Activated T-helper 2 cell treated with anti-CD3 and anti-CD28 coated beads, Interferon-gamma antibody, Interleukin-2, Interleukin-4, amounts not matched to agents 10 μg/mL and 5 μg/mL and 100 μg/mL, durations not matched to agents 14 hours and 24 hours and 36 hours (primary cell): ENCODE measurements around the gene C10orf95. TPM values are rescaled to one million over a fixed set of nuclear protein-coding genes. Genes with fewer than 3 reads are reported as not detected.
A peak's percentile ranks its signal among the peaks of the same experiment; 100 is the strongest.
"Not testable (repeated sequence)": the region's sequence is repeated elsewhere in the genome, so short reads cannot be mapped to it uniquely, and the experiment has no call there.

Experiments used
- DNase-seq: peaks from one replicate; pipeline ENCODE4 v3.0.0; 2021; ENCODE audit warnings: low spot score
- H3K27ac Mint-ChIP-seq: one replicate; pipeline ENCODE4 v1.8.0; 2021; ENCODE audit warnings: mixed read lengths
- H3K27me3 Mint-ChIP-seq: one replicate; pipeline ENCODE4 v1.8.0; 2021; ENCODE audit warnings: low read depth, mixed read lengths
- H3K36me3 Mint-ChIP-seq: one replicate; pipeline ENCODE4 v1.8.0; 2021; ENCODE audit warnings: low read depth, mixed read lengths
- H3K4me1 Mint-ChIP-seq: one replicate; pipeline ENCODE4 v1.8.0; 2021; ENCODE audit warnings: low read depth, mixed read lengths
- H3K4me3 Mint-ChIP-seq: one replicate; pipeline ENCODE4 v1.8.0; 2021; ENCODE audit warnings: low read depth, mild to moderate bottlenecking, moderate library complexity, mixed read lengths
- H3K9me3 Mint-ChIP-seq: one replicate; pipeline ENCODE4 v1.8.0; 2021; ENCODE audit warnings: mixed read lengths
- intact Hi-C: fragments of 100-400 bp; cut with micrococcal nuclease; formaldehyde crosslinking; loops from one replicate; pipeline ENCODE4 v1.15.1; 2023
- total RNA-seq: library from RNA; stranded (reverse); gene quantifications from 2 replicates; pipeline ENCODE4 v1.2.3, GENCODE V29; 2022

The C10orf95 gene
- 0.32 TPM in 1 of 2 replicates, not detected in the other for total RNA-seq

GRCh38 chr10:102451105-102451969 is at the start of gene C10orf95:
Gene C10orf95 (minus strand): TSS chr10:102451543. CDS start chr10:102451093, 450 bp downstream.
- intact Hi-C loops, result no loop called here
- Mint-ChIP-seq H3K36me3 (peaks cover 26% of the 10 kb centered on the region), H3K27me3 (no peaks in the 10 kb centered on the region), H3K27ac (peak within 1 kb of the TSS; percentile 80), H3K9me3 (no peaks in the 10 kb centered on the region), H3K4me3 (peak within 1 kb of the TSS; percentile 86), H3K4me1 (peaks cover 23% of the 10 kb centered on the region)
- no peak for DNase-seq

- DNase-seq, H3K27me3 Mint-ChIP-seq, H3K27ac Mint-ChIP-seq, H3K9me3 Mint-ChIP-seq, H3K4me3 Mint-ChIP-seq, intact Hi-C loops: not testable (repeated sequence)
- H3K36me3 Mint-ChIP-seq, result peaks cover 13% of the 10 kb centered on the region
- peaks cover 19% of the 10 kb centered on the region for H3K4me1 Mint-ChIP-seq
Measured at GRCh38 chr10:102500686-102501085, 49.3 kb upstream of the C10orf95 start.

GRCh38 chr10:102499356-102499755 is 48.0 kb upstream of the C10orf95 start:
- H3K4me1 Mint-ChIP-seq, result peaks cover 10% of the 10 kb centered on the region
- H3K36me3 Mint-ChIP-seq, result peaks cover 3% of the 10 kb centered on the region
- no peaks in the 10 kb centered on the region for H3K9me3 Mint-ChIP-seq
- H3K27ac Mint-ChIP-seq, result no peak overlapping the region
- H3K27me3 Mint-ChIP-seq, result no peaks in the 10 kb centered on the region
- no peak overlapping the region for H3K4me3 Mint-ChIP-seq
- DNase-seq, result no peak
- intact Hi-C loops, result no loop called here

- H3K9me3 Mint-ChIP-seq, result no peaks in the 10 kb centered on the region
- intact Hi-C loops, result no loop called here
- H3K27me3 Mint-ChIP-seq, result no peaks in the 10 kb centered on the region
Measured at GRCh38 chr10:102497545-102497944, 46.2 kb upstream of the C10orf95 start.

GRCh38 chr10:102493771-102494170 is 42.4 kb upstream of the C10orf95 start:
- Mint-ChIP-seq H3K36me3 (peaks cover 11% of the 10 kb centered on the region), H3K4me1 (peaks cover 6% of the 10 kb centered on the region)
- intact Hi-C loops, result no loop called here

More at GRCh38 chr10:102497545-102497944, 46.2 kb upstream of the C10orf95 start:
- peaks cover 13% of the 10 kb centered on the region for H3K4me1 Mint-ChIP-seq
- H3K36me3 Mint-ChIP-seq, result peaks cover 3% of the 10 kb centered on the region
- H3K4me3 Mint-ChIP-seq, result no peak overlapping the region
- H3K27ac Mint-ChIP-seq, result no peak overlapping the region
- DNase-seq, result no peak

GRCh38 chr10:102492983-102493382 is 41.6 kb upstream of the C10orf95 start:
- Mint-ChIP-seq H3K36me3 (peaks cover 15% of the 10 kb centered on the region), H3K27ac (no peak overlapping the region)
- intact Hi-C loops, result no loop called here

More at GRCh38 chr10:102493771-102494170, 42.4 kb upstream of the C10orf95 start:
- Mint-ChIP-seq H3K27me3 (no peaks in the 10 kb centered on the region), H3K27ac (no peak overlapping the region), H3K9me3 (no peaks in the 10 kb centered on the region), H3K4me3 (no peak overlapping the region)
- DNase-seq, result no peak

GRCh38 chr10:102492344-102492939 is 41.1 kb upstream of the C10orf95 start:
- Mint-ChIP-seq H3K4me3 (no peak overlapping the region), H3K4me1 (peaks cover 3% of the 10 kb centered on the region), H3K36me3 (peaks cover 18% of the 10 kb centered on the region), H3K27ac (no peak overlapping the region), H3K9me3 (no peaks in the 10 kb centered on the region), H3K27me3 (no peaks in the 10 kb centered on the region)
- intact Hi-C loops, result no loop called here
- no peak for DNase-seq

More at GRCh38 chr10:102492983-102493382, 41.6 kb upstream of the C10orf95 start:
- Mint-ChIP-seq H3K27me3 (no peaks in the 10 kb centered on the region), H3K4me1 (peaks cover 3% of the 10 kb centered on the region), H3K9me3 (no peaks in the 10 kb centered on the region), H3K4me3 (no peak overlapping the region)
- DNase-seq, result no peak

GRCh38 chr10:102491136-102491535 is 39.8 kb upstream of the C10orf95 start:
- intact Hi-C loops, result no loop called here
- Mint-ChIP-seq H3K27ac (no peak overlapping the region), H3K36me3 (peaks cover 24% of the 10 kb centered on the region)

GRCh38 chr10:102485093-102485784 is 33.9 kb upstream of the C10orf95 start:
- no peak overlapping the region for H3K27ac Mint-ChIP-seq
- no peaks in the 10 kb centered on the region for H3K9me3 Mint-ChIP-seq
- intact Hi-C loops, result no loop called here
- no peak overlapping the region for H3K4me3 Mint-ChIP-seq
- H3K4me1 Mint-ChIP-seq, result no peaks in the 10 kb centered on the region
- H3K36me3 Mint-ChIP-seq, result peaks cover 66% of the 10 kb centered on the region
- no peaks in the 10 kb centered on the region for H3K27me3 Mint-ChIP-seq
- no peak for DNase-seq

More at GRCh38 chr10:102491136-102491535, 39.8 kb upstream of the C10orf95 start:
- Mint-ChIP-seq H3K9me3 (no peaks in the 10 kb centered on the region), H3K27me3 (no peaks in the 10 kb centered on the region), H3K4me1 (peaks cover 3% of the 10 kb centered on the region), H3K4me3 (no peak overlapping the region)
- no peak for DNase-seq

GRCh38 chr10:102484021-102484420 is 32.7 kb upstream of the C10orf95 start:
- H3K27ac Mint-ChIP-seq, result no peak overlapping the region
- H3K4me3 Mint-ChIP-seq, result no peak overlapping the region
- H3K27me3 Mint-ChIP-seq, result no peaks in the 10 kb centered on the region
- peaks cover 3% of the 10 kb centered on the region for H3K4me1 Mint-ChIP-seq
- no peaks in the 10 kb centered on the region for H3K9me3 Mint-ChIP-seq
- intact Hi-C loops, result no loop called here
- no peak for DNase-seq
- H3K36me3 Mint-ChIP-seq, result peaks cover 73% of the 10 kb centered on the region

- Mint-ChIP-seq H3K4me3 (no peak overlapping the region), H3K27me3 (no peaks in the 10 kb centered on the region), H3K36me3 (peaks cover 54% of the 10 kb centered on the region), H3K27ac (no peak overlapping the region), H3K9me3 (no peaks in the 10 kb centered on the region), H3K4me1 (peaks cover 6% of the 10 kb centered on the region)
- DNase-seq, result no peak
- intact Hi-C loops, result no loop called here
Measured at GRCh38 chr10:102480396-102480795, 29.1 kb upstream of the C10orf95 start.

GRCh38 chr10:102479651-102480050 is 28.3 kb upstream of the C10orf95 start:
- Mint-ChIP-seq H3K27me3 (no peaks in the 10 kb centered on the region), H3K27ac (peak overlapping the region; percentile 49), H3K4me3 (no peak overlapping the region), H3K4me1 (peaks cover 6% of the 10 kb centered on the region), H3K9me3 (no peaks in the 10 kb centered on the region), H3K36me3 (peaks cover 51% of the 10 kb centered on the region)
- intact Hi-C loops, result loop anchor here (1.0 to 5.0 kb wide), 4 partner anchors 59 to 250 kb away; partner anchors contain the start of genes FBXL15 and NFKB2
- no peak for DNase-seq
